GM19238 (cell line): Measurements from ENCODE around the gene RAB11FIP4.

Experiments
- DNase-seq: peaks from one replicate; pipeline ENCODE4 v3.0.0; 2011; ENCODE audit warnings: low spot score; ENCODE audit not compliant: insufficient read length

Gene RAB11FIP4

DNA sequence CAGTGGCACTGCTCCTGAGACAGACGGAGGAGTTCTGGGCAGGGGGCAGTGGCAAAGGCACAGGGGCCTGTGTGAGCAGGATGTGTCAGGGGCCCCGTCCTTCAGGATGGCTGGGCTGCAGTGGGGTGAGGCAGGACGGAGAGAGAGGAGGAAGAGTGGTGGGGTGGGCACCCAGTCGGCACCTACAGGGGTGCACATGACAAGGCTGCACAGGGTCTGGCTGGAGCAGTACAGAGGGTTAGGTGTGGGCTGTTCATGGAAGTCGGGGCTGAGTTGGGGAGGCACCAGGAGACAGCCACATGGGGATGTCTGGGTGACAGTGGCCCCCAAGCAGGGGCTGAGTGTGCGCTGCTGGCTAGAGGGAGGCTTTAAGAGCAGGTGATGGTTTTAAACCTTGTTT, 106.0 kb downstream of the RAB11FIP4 start:
- no peak for DNase-seq

DNA sequence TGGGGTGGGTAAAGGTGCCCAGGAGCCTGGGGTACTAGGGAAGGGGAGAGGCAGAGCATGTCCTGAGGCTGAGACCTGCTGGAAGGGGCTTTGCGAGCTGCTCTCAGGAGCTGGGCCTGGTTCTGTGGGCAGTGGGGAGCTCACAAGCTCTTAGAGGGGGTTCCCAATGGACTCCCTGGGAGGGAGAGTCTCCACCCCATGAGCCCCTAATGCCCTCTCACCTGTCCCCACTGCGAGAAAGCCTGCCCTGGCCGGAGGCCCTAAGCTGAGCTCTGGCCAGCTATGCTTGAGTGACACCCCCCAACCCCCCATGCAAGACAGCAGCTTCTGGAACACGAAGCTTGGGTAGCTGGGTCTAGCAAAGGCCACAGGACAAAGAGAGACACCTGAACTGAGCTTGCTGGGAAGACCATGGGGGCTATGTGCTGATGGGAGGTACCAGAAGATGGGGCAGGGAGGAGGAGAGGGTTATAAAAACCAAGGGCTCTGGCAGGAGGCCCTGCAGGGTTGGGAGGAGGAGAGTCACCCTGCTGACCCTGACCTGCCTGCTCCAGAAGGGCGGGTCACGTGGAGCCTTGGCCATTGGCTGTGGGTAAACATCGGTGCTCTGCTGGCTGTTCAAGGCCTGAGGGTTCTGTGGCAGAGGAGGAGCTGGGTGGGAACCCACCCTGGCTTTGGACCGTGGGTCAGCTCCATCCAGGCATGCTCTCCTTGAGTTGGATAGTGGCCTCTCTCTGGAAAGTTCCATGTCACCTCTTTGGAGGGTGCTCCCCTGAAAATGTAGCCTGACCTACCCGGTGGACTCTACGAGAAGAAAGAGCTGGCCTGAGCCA, 106.7 kb downstream of the RAB11FIP4 start:
- DNase-seq: no peak

DNA sequence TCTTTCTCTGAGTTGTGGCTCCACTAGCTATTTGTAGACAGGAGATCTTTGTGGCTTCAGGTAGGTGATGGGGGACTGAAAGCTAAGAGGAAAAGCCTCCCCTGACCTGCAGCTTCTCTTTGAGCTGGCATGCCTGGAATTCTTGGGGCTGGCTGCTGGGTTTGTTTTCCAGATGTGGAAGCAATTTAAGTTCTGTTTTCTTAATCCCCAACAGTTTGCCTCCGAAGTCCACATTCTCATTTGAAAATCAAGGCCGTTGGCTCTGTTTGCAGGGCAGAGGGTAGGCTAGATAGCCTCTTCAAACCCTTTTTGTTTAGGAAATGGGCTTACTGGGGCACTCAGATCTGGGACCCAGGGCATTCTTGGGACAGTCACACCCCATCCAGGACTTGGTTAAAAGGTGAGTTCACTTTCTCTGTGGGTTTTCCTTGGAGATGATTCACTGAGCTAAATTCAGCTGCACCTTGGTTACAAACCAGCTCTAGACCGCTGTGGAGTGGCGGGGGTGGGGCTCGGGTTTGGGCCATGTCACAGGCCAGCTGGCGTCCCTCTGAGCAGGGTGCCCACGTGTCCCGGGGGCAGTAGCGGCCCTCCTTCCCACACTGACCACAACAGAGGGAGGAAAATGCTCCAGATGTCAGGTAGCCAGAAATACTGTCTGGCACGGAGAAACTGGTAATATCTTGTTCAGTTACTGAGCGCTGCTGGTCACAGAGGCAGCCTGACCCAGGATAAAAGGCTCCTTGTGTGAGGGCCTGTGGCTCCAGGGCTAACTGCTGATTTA, 108.5 kb downstream of the RAB11FIP4 start:
- no peak for DNase-seq

DNA sequence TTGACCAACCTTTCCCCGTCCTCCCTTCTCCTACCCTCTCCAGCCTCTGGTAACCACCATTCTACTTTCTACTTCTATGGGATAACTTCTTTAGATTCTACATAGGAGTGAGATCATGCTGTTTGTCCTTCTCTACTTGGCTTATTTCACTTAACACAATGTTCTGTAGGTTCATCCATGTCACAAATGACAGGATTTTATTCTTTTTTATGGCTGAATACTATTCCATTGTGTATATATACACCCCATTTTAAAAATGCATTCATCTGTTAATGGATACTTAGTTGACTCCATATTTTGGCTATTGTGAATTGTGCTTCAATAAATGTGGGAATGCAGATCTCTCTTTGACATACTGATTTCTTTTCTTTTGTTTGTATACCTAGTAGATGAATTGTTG, 115.0 kb downstream of the RAB11FIP4 start:
- DNase-seq: no peak

GRCh38 chr17:31508288-31509094, 117.0 kb downstream of the RAB11FIP4 start:
- no peak for DNase-seq

DNA sequence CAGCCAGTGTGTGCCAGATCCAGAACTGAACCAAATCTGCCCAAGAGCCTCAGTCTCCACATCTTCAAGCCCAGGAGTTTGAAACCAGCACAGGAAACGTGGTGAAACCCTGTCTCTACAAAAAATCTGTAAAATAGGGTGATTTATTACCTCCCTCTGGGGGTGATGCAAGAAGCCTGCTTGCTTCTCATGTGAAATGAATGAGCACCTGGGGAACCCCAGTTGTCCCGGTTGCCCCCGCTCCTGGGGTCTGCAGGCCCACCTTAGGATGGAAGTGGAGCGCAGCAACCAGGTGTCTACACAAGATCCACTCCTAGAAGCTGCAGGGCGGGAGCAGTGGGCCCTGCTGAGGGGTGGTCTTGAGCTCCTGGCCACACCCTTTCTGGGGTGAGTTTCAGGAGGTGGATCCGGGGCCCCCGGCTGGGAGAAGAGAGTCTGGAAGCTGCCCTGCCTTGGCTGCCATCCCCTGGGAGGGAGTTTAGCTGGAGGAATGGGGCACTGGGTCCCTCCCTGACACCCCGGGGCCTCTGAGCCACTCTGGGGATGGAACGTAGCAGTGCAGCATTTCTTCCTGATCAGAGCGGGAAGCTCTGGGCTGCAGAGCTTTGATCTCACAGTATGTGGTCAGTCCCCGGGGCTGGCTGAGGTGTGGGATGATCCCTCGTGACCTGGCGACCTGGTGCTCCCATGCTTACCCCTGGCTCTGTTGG, 117.8 kb downstream of the RAB11FIP4 start:
- DNase-seq: no peak

DNA sequence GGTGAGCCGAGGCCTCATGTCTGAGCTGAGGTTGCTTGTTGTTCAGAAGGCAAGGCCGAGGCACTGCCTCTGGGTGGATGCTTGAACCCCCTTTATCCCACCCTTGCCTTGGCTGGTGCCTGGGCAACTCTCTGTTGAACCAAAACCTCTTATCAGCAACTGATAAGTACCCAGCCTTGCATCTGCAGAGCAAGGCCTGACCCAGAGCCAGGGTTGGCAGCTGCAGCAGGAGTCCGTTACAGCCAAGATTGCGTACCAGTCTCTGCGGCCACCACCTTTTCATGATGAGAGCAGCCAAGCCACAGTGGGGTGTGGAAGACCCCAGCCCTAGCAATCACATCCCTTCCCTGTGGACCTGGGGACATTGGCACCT, 118.3 kb downstream of the RAB11FIP4 start:
- no peak for DNase-seq

GRCh38 chr17:31510308-31511194, 119.1 kb downstream of the RAB11FIP4 start:
- no peak for DNase-seq

GRCh38 chr17:31511195-31511578, 119.7 kb downstream of the RAB11FIP4 start:
- DNase-seq: no peak

DNA sequence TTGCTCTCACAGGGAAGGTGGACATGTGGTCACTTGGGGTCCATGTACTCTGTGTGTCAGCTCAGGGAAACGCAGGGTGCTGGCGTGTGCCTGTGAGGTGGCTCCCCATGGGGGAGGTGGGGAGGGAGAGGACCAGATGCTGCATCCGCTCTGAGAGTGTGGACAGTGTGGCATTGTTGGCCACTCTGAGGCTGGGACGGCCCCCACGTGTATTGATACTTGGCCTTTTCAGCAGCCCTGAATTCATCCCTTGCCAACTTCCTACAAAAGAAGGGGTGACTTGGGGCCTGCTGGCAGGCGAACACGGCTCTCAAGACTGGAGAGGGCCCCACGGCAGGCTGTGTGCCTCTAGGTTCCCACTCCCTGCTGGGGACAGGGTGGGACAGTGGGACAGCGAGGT, 120.1 kb downstream of the RAB11FIP4 start:
- DNase-seq: no peak

DNA sequence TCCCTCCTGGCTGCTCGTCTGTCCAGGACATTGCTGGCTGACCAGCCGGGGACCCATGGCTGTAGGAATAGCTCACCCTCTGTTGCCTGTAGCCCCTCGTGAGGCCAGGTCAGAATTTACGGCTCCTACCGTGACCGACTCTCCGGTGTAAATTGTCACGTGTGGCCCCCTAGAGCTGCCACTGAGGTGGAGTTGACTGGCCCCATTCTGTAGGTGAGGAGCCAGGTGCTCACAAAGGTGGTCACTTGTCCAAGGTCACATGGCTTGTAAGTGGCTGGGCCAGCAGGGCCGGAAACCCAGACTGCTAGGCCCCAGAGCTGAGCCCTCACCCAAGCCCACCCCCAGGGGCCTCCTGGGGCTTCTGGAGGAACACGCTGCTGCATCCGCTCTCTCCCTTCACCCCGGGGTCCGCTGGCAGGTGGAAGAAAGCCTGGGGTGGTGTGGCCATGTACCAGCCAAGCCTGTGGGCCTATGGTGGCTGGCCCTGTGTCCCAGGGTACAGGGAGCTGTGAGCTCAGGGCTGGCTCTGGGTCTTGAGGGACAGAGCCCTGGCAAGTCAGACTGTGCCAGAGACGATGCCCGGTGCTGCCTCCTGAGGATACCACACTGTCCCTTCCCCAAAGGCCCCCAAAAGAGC, 120.7 kb downstream of the RAB11FIP4 start:
- no peak for DNase-seq

- DNase-seq: no peak
Measured at GRCh38 chr17:31512796-31513195, 121.3 kb downstream of the RAB11FIP4 start.

DNA sequence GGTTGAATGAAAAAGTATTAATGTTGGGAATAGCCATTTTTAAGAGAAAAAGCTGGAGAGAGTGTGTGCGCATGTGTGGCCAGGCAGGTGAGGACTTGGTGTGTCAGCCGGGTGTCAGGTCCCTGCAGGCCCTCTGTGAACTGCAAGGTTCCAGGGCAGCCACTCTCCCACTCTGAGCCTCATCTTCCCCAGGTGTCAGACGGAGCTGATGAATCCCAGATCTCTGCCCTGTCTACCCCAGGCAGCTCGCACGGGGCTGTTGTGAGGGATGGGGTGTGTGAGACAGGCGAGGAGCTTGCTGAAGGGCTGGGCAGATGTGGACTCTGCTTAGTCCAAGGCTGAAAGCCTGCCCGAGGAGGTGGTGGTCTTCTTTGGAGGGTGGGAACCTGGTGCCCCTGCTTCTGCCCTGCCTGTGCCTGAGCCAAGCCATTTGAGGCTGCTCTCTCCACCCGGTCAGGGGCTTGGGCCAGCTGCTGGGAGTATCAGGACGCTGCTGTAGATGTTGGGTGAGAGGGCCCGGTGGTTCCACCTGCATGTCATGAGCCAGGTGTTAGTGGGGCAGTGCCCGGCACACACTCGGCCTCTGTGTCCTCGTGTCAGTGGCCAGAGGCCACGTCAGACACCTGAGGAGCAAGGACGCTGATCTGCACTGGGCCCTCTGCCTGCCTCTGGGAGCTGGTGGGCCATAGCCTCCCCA, 122.4 kb downstream of the RAB11FIP4 start:
- no peak for DNase-seq

- DNase-seq: no peak
Measured at GRCh38 chr17:31515267-31515666, 123.8 kb downstream of the RAB11FIP4 start.

- DNase-seq: no peak
Measured at GRCh38 chr17:31517524-31517923, 126.0 kb downstream of the RAB11FIP4 start.

DNA sequence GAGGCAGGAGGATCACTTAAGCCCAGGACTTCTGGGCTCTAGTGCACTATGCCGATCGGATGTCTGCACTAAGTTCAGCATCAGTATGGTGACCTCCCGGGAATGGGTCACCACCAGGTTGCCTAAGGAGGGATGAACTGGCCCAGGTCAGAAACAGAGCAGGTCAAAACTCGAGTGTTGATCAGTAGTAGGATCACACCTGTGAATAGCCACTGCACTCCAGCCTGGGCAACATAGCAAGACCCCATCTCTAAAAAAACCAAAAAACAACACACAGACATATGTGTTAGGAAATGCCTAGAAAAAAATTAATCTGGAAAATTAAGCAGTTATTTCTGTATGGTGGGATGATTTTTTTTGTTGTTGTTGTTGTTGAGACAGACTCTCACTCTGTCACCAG, 127.0 kb downstream of the RAB11FIP4 start:
- no peak for DNase-seq

DNA sequence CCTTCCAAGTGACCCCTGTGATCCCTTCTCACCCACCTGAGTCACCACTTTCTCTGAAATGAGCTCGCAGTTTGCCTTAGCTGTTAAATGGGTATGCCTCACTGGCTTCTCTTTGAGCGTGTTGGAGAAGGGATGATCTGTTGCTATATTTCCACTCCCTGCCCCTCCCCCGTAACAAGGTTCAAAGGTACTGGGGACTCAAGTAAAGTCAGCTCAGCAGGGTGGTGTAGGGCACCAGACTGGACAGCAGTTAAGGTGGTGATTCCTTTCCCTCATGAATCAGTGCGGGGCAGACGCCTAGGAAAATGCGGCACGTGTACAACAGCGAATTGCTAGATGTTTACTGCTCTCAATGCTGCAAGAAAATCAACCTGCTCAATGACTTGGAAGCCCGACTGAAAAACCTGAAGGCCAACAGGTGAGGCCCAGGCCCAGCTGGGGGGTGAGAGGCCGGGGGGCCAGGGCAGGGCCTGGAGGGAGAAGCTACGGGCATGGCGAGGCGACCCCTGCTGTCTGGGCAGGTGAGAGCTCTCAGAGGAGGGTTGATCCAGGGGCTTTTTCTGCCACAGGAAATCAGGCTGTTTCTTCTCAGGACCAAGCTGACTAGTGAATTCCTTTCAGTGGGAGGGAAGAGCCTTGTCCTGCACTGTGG, 130.3 kb downstream of the RAB11FIP4 start:
- no peak for DNase-seq

DNA sequence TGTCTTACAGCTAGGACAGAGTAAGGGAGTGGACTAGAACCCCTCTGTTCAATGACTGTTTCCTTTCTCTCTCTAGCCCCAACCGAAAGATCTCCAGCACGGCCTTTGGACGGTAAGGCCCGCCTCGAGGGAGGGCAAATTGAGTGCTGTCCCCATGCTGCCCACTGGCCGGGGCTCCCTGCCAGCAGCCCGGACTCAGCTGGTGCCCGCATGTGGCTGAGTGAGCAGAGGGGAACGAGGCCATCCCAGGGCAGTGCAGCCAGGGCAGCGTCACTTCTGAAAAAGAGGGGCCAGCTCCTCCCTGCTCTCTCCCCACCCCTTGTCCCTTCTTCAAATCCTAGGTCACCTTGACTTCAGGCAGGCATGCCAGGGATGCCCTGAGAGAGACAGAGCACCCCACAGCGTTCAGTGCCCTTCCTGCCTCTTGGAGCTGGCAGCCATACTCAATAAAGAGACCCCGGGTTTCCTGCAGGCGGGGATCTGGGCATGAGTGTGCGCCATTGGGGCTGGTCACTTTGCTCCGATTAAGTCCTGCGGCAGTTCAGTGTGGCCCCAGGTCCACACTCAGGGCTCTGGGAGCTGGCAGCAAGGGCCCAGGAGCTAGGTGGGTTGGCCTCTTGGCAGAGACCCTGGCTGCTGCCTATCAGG, 130.9 kb downstream of the RAB11FIP4 start:
- DNase-seq: no peak
